HG02759 (cell line): ENCODE results near the gene PAXX.
"Not testable (repeated sequence)": the region's sequence is repeated elsewhere in the genome, so short reads cannot be mapped to it uniquely, and the experiment has no call there.

Experiments
- ATAC-seq: cut with Tn5 transposase; IDR thresholded peaks from one replicate; pipeline ENCODE4 v1.9.1; 2021; ENCODE audit warnings: mild to moderate bottlenecking, moderate library complexity; ENCODE audit not compliant: unreplicated experiment

PAXX gene

GRCh38 chr9:137000177-137000930 lies 8.1 kb downstream of the PAXX start:
- ATAC-seq: peak; percentile 73

GRCh38 chr9:137001857-137002645 lies 9.8 kb downstream of the PAXX start:
- ATAC-seq: no peak

GRCh38 chr9:137002646-137003041 lies 10.4 kb downstream of the PAXX start:
- ATAC-seq: no peak

GRCh38 chr9:137004285-137004684 lies 12.1 kb downstream of the PAXX start:
- ATAC-seq: not testable (repeated sequence)

GRCh38 chr9:137006116-137007003 lies 14.1 kb downstream of the PAXX start:
- no peak for ATAC-seq

- ATAC-seq: no peak
These were observed 15.0 kb downstream of the PAXX start for GRCh38 chr9:137007108-137007815.

GRCh38 chr9:137007816-137008270 lies 15.6 kb downstream of the PAXX start:
- no peak for ATAC-seq

- ATAC-seq: no peak
These were observed 16.1 kb downstream of the PAXX start for GRCh38 chr9:137008312-137008711.

- no peak for ATAC-seq
These were observed 17.0 kb downstream of the PAXX start for GRCh38 chr9:137009217-137009616.

GRCh38 chr9:137009938-137010732 lies 17.9 kb downstream of the PAXX start:
- no peak for ATAC-seq

GRCh38 chr9:137011156-137011555 lies 18.9 kb downstream of the PAXX start:
- ATAC-seq: no peak

GRCh38 chr9:137011907-137012675 lies 19.9 kb downstream of the PAXX start:
- ATAC-seq: no peak

- no peak for ATAC-seq
These were observed 20.7 kb downstream of the PAXX start for GRCh38 chr9:137012694-137013570.

- no peak for ATAC-seq
These were observed 21.3 kb downstream of the PAXX start for GRCh38 chr9:137013571-137013940.

GRCh38 chr9:137014166-137014565 lies 21.9 kb downstream of the PAXX start:
- no peak for ATAC-seq

- ATAC-seq: no peak
These were observed 22.7 kb downstream of the PAXX start for GRCh38 chr9:137014776-137015539.

GRCh38 chr9:137015540-137015930 lies 23.3 kb downstream of the PAXX start:
- ATAC-seq: no peak
